T-helper 2 cell treated with Interferon-gamma antibody and Interleukin-4, amounts not matched to agents 100 ng/mL and 5 ng/mL, for 36 hours (primary cell): ENCODE measurements around the gene PLA2G6. TPM values are rescaled to one million over a fixed set of nuclear protein-coding genes. Genes with fewer than 3 reads are reported as not detected.

Experiments used
- intact Hi-C: fragments of 100-400 bp; cut with micrococcal nuclease; formaldehyde crosslinking; loops from one replicate; pipeline ENCODE4 v1.15.1; 2023
- total RNA-seq: library from RNA; stranded (reverse); gene quantifications from 2 replicates; pipeline ENCODE4 v1.2.3, GENCODE V29; 2022

PLA2G6 gene
- total RNA-seq, 1 donor from 2014 or later: 47.7 TPM

DNA sequence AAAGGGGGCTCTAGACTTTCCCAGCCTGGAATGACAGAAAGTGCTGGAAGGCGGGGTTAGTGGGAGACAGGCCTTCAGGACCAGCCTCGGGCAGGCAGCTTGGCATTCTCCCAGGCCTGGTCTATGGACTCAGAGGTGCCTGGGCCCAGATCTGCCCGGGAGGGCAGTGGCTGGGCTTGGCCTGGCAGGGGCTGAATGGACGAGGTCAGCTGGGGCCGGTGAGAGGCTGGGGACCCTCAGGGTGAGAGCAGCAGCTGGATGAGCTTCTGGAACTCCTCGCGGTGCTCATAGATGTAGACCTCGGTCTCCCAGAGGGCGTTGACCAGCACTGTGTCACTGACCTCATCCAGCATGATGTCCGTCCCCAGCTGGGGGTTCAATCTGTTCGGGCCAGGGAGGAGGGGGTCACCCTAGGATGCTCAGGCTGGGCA lies 69.7 kb downstream of the PLA2G6 start:
- intact Hi-C loops: no loop called here

DNA sequence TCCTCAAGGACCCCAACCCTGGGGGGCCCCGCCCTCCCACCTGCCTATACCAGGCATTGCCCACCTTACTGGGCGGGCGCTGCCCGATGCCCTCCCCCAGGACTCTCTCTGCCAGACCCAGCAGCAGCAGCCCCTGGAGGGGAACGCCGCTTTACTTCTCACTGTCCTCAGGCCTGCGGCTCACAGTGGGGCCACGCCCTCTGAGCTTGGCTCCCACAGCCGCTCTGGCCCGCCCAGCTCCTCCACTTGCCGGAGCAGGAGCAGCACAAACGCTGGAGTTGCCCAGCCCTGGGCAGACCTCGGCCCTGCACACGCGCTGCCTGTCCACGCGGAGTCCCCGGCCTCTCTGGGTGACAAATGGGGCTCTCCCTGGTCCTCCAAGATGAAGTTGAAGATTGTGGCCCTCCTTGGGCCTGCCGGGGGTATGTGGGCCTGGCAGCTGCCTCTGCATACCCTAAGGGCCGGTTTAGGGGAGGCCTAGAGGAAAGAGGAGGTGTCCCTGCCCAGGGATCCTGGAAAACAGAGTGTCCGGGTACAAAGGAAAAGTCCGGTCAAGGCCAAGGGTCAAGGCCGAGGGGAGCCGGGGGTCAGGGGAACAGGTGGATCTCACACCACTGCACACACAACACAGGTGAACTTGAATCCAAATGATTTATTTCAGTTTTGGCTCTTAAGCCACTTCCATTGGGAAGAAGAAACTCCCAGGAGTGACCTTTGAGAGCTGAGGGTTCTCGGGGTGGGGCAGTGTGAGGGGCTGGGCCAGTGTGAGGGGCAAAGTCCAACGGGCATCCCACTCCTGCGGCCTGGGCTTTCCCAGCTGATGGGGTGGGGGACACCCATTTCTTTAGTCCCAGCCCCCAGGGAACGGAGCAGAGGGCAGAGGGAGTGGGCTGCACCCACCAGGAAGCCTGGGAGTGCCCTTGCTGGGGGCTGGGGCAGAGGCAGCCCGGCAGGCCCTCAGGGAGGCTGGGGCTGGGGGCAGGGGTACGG lies 70.5 kb downstream of the PLA2G6 start:
- intact Hi-C loops: no loop called here

DNA sequence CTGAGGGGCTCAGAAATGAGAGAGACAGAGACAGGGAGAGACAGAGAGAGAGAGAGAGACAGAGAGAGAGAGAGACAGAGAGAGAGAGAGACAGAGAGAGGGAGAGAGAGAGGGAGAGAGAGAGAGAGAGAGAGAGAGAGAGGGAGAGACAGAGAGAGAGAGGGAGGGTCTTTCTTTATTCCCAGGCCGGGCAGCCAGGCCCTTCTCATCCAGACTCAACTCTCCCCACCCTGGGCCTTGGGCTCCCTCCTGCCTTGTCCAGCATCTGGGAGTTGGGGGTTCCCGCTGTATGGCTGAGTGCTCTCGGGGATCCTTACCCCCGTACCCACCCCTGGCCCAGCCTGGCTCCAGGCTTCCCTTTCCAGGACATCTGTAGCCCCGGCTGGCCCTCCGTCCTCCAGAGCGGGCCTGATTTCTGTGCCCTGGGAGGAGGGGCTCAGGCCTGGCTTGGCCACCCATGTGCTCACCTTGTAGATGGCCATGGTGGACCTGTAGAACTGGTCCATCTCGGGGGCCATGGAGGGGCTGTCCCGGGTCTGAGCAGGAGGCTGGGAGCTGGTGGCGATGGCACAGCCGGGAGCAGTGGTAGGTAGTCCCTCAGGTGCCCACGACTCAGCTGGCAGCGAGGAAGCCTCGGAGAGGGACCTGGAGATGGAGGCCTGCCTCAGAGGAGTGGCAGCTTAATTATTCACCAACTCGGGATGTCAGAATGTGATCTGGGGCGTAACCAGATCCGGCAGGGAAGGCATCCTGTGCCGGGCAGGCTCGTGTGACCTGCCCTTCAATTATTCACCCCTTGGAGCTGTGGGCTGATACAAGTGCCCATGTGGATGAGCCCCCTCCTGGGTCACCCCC lies 71.4 kb downstream of the PLA2G6 start, which contains the start of gene BAIAP2L2:
Gene BAIAP2L2, minus strand, starts transcription at position 677 of the 855 bp plus-strand sequence. Its CDS starts 159 bp downstream, at position 518.
- intact Hi-C loops: no loop called here

DNA sequence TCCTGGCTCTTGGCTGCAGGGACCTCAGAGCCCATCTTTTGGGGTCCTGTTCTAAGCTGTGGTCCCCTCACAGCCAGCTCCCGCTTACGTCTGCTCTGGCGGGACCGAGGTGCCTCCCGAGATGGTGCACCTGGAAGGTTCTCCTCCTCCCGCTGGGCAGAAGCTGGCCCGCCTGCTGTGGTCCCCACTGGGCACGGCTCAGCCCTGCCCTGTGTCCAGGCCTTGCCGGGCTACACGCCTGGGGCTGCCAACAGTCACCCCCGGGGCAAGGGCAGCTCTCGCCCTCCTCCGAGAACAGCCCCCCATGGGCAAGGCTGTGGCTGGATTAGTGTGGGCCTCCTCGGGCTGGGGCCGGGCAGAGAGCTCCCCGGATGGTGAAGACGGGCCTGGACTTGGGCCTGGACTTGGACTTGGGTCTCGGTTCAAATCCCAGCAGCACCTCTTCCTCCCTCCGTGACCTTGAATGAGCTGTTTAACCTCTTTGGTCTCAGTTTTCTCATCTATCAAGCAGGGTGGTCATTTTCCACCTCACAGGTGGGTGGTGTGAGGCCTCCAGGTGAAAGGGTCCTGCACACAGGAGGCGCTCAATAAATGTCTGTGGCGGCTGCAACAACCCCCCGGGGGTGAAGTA lies 72.1 kb downstream of the PLA2G6 start:
- intact Hi-C loops: no loop called here

DNA sequence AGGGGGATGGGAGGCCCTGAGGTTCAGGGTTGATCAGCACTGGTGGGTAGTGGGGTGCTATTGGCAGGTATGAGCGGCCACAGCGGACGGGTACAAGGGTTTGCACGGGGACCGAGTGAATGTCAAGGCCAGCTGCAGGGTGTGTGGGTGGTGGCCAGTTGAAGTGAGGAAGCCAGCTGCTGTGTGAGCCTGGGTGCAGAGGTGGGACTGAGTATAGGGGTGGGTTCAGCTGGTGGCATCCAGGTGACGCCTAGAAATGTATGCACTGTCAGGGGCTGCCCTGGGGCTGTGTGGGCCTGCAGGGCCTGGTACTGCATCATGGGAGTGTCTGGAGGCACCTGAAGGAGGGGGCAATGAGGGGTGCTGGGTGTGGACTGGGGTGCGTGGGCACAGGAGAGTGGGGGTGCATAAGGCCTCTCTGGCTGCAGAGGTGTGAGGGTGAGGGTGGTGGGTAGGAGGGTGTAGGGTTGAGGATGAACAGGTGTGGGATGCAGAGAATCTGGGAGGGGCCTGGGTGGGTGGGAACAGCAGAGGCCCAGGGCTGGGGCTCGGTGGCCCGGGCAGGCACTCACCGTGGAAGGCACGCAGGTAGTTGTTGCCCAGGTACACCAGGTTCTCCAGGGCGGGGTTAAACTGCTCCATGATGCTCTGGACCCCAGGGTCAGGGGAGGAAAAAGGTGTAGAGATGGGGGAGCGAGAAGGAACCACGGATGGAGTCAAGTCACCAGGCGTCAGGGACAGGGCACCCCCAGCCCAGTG lies 72.9 kb downstream of the PLA2G6 start:
- intact Hi-C loops: no loop called here

DNA sequence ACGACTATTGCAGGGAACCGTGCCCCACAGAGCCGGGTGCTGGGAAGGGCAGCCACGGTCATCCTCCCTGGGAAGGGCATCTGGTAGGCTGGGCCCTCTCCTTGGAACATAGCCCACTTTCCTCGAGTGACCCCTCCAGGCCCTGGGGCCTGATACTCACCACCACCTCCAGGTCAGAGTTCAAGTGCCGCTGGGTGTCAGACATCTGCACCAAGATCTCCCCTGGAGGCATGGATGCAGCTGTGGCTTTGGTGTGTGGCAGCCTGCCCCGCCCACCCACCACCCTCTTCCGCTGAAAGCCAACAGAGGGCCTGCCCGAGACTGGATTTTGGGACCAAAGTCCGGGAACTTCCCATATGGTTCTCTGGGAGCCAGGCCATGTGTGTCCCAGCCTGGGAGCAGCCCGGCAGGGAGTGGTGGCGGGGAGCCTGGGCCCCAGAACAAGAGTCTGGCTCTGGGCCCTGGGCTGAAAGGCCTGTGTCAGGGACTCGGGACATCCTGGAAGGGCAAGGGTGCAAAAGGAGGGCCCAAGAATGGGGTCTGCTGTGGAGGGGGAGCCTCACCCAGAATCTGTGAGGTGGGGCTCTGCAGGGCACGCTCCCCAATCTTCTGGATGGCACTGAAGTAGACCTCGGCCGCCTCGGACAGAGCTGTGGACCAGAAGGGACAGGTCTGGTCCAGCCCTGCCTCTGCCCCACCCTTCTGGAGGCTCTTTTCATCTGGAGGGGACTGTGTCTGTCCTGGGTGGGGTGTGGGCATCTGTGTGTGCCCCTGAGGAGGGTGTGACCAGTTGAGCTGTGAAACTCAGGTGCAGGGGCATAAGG lies 73.7 kb downstream of the PLA2G6 start:
- intact Hi-C loops: no loop called here

DNA sequence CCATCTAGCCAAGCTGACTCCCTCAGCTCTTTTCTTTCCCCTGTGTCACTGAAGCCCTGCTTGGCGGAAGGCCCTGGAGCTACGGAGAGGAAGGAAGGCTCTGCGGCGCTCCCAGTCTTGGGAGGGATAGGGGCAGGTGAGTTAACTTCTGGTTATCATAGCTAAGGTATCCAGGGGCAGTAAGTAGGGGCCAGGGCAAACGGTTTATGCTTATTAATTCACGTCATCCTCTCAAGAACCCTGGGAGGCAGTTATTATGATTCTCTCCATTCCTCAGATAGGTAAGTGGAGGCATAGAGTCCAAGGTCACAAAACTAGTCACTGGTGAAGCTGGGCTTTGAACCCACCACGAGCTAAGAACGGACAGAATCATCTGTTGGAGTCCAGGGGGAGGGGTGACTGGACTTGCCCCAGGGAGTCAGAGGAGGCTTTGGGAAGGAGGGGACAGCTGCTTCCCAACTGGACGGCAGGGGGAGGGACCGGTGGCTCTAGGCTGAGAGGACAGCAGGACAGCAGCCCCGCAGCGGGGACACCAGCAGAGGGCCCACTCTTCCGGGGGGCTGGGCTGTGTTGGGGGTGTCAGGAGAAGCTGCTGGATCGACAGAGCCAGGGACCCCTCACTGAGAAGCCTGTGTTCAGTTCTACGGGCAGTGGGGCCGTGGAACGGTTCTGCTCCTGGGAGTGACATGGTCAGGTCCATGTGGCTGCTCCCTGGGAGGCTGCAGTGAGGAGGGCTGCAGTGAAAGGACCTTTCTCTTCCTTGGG lies 74.6 kb downstream of the PLA2G6 start:
- intact Hi-C loops: no loop called here

DNA sequence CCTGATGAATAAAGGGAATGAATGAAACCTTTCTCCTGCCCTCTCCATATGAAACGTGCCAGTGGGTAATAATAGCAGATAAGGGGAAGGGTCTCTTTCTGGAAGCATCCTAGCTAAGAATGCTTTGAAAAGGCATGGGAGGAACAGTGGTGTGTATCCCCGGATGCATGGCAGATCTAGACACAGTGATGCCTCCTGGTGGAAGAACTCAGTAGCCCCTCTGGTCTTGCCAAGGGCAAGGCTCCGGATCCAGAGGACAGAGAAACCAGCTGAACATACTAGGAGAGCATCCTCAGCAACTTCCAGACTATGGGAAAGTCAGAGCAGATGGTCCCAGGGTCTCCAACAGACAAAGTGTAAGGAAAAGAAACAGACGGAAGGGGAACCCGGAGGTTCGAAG lies 77.5 kb downstream of the PLA2G6 start:
- intact Hi-C loops: no loop called here

DNA sequence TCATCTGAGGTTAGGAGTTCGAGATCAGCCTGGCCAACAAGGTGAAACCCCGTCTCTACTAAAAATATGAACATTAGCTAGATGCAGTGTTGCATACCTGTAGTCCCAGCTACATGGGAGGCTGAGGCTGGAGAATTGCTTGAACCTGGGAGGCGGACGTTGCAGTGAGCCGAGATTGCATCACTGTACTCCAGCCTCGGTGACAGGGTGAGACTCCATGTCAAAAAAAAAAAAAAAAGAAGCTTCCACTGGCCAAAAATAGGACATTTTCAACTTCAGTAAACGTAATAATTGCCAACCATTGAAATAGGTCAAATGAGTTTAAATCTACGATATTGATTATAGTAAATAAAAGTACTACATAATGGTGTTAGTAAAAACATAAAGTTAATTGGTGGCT lies 78.0 kb downstream of the PLA2G6 start:
- intact Hi-C loops: no loop called here

DNA sequence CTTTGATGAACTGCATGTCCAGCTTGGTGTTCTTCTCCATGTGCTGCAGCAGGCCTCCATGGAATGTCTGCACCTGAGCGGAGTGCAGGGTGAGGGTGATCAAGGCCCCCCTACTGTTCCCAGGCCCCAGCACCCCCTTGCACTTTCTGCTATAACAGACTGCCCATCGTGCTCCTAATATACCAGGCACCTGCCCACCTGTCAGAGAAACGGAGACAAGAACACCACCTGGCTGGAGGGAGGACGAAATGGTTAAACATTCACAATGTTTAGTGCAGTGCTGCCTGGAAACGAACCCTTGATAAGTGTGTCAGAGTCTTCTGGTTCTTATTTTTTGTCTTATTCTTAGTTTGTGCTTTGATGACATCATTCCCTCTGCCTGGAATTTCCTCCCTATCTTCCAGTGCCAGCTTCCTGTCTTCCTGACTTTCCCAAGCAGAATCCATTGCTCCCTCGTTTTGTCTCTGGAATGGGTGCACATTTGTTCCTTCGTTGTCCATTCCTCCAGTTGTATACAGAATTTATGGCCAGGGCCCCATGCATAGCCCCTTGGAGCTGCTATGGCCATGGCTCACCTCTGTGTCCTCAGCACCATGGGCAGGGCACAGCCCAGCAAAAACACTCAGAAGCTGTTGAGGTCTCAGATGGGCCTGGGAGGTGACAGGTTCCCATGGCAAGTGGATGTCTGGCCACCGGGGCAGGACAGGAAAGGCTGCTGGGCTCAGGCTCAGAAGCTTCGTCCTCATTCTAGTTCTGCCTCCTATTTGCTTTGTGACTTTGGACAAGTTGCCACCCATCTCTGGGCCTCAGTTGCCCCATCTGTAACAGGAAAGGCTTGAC lies 83.0 kb downstream of the PLA2G6 start:
- intact Hi-C loops: no loop called here

DNA sequence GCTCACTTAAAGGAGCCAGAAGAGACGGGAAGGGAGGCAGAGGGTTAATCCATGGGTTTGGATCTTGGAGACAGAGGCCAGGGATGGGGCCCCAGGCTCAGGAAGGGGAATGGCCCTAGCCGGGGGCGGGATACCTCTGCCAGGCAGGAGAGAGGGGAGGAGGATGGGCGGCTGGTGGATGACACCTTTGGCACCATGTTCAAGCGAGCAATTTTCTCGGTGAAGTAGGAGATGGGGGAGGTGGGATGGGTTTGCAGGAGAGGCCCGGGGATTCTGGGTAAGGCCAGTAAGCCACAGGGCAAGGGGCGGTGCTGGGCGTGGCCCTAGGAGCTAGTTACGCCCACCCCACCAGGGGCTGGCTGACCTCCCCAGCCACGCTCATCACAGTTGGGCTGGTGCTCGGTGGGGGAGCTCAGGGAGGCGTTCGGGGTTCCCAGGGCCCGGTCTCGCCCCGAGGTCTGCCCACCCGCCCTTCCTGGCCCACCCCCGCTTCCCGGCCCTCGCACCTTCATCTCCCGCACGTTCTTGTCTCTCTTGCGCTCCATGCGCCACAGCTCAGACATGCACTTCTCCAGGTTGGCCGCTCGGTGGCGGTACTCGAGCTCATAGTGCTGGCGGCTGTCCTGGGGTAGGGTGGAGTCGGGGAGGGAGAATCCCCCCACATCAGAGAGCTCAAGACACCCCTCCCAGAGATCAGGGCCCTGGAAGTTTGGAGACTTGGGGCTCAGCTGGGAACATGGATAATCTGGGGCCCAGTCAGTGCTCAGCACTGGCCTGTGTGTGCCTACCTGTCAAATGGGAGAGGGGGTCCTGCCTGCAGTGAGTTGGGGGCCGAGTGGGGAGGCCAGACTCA lies 83.8 kb downstream of the PLA2G6 start:
- intact Hi-C loops: no loop called here

DNA sequence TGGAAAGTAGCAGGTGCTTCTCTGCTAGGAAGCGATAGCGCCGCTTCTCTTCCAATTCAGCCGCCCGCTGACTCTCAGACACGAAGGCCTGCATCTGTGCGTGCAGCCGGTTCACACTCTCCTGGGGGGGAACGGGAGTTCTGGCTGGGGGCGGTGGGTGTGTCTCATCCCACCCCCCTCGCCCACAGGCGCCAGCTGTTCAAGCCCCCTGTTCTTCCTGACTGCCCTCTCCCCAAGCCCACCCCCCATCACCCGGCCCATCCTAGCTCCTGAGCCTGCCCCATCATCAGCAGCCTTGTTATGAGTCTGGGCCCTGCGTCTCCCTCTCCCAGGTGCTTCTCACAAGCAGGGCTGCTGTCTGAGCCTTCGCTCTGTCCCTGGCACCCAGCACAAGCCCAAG lies 84.6 kb downstream of the PLA2G6 start:
- intact Hi-C loops: no loop called here

DNA sequence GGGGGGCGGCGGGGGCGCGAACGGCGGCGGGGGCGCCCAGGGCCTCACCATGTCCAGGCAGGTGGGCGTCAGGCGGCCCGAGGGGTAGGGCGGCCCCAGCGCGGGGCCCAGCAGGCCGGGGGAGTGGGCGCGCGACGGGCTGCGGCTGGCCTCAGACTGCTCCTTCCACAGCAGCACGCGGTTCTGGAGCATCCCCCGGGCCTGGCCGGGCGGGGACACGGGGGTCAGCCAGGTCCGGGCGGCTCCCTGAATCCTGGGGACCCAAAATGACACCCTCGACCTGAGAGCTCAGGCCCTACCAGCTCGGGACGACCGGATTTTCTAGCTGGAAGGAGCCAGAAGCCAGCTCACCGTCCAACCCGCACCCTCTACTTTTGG lies 92.2 kb downstream of the PLA2G6 start:
- intact Hi-C loops: no loop called here

DNA sequence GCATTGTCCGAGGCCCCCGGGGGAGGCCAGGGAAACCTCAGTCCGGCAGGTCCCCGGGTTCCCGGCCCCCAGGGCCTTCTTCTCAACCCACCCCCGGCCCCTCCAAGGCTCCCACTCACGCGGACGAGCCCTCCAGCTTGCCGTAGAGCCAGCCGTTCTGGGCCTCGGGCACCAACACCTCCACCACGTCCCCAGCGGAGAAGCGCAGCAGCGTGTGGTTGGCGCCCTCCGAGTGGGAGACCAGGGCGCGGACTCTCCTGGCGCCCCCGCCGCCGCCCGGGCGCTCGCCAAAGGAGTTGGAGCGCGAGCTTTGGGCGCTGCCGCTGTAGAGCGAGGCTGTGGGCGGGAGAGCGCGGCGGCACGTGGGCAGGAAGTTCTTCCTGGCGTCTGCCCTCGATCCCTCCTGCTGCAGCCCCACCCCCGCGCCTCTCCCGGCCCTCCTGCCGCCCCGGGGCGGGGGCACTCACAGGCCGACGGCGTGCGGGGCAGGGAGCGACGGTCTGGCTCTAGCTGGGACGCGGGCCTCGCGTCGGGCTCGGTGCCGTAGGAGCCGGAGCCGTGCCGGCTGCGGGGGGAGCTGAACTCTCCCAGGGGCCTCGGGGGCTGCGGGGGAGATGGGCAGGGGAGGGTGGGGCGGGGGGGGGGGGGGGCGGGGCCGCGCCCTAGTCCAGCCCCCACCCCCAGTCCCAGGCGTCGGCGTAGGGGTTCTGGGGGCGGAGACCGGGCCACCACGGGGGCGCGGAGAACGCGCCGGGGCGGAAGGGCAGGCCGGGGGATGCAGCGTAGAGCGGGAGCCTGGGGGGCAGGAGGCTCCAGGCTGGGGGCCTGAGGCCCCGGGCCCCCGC lies 92.8 kb downstream of the PLA2G6 start:
- intact Hi-C loops: no loop called here

DNA sequence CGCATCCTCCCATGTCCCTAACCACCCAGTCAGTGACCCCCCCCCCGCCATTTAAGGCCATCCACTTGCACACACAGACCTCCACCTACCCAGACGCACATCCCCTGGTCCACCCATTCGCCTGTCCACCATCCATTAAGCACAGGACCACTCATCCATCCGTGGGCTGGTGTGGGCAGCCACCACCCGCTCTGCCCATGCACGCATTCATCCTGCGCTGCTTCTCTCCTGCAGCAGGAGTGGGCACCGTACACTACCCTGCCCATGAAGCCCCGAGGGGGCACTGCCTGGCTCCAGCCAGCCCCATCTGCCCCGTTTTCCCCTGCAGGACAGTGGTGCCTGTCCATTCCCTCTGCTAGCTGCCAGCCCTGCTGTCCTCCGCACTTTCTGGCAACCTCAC lies 93.8 kb downstream of the PLA2G6 start:
- intact Hi-C loops: no loop called here

DNA sequence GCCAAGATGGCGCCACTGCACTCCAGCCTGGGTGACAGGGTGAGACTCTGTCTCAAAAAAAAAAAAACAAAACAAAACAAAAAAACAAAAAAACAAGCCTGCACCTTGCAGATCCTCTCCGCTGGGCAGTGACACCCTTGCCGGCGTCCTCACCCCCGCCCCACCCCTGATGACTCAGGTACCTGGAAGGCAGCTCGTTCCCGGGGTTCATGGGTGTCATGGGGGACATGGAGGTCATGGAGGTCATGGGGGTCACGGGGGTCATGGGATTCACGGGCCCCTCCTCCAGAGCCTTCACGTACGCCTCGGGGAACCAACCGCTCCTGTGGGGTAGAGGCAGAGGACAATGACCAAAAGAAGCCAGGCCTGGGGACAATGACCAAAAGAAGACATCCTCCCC lies 94.7 kb downstream of the PLA2G6 start:
- intact Hi-C loops: no loop called here
